DND-41 (cell line): ENCODE measurements around the gene IFI27L1.

Source experiments
- ATAC-seq: fragments of 200-7000 bp; cut with Tn5 transposase; 3 replicates; pipeline ENCODE4 v1.9.1; 2021; ENCODE audit warnings: low read depth; ENCODE audit not compliant: insufficient read depth
- DNase-seq: peaks from one replicate; pipeline ENCODE4 v3.0.0-alpha.2; 2020
- H2AFZ ChIP-seq: 2 replicates; pipeline ENCODE4 v1.6.0; 2012; ENCODE audit warnings: low read depth, low read length
- H3K27ac ChIP-seq: 2 replicates; pipeline ENCODE4 v1.5.1; 2012; ENCODE audit warnings: low read length, inconsistent platforms
- H3K27me3 ChIP-seq: fragments of 200-600 bp; sonication (generic); 2 replicates; pipeline ENCODE4 v1.6.0; 2012; ENCODE audit warnings: low read length, mild to moderate bottlenecking, inconsistent platforms; ENCODE audit not compliant: insufficient read depth, poor library complexity
- H3K36me3 ChIP-seq: 2 replicates; pipeline ENCODE4 v1.5.1; 2012; ENCODE audit warnings: low read length, inconsistent platforms; ENCODE audit not compliant: insufficient read depth
- H3K4me1 ChIP-seq: 2 replicates; pipeline ENCODE4 v1.5.1; 2012; ENCODE audit warnings: mild to moderate bottlenecking, low read length; ENCODE audit not compliant: insufficient read depth
- H3K4me2 ChIP-seq: 2 replicates; pipeline ENCODE4 v1.6.0; 2012; ENCODE audit warnings: mild to moderate bottlenecking, moderate library complexity, low read length, inconsistent platforms; ENCODE audit not compliant: insufficient read depth
- H3K4me3 ChIP-seq, 2 experiments: fragments of 200-600 bp in 1 of 2; shearing (Covaris generic) in 1 of 2; 2 replicates each; pipeline ENCODE4 v1.5.1; 2012 to 2016; ENCODE audit warnings: inconsistent platforms in 2 of 2, low read length in 2 of 2, mild to moderate bottlenecking in 2 of 2, low read depth in 1 of 2, moderate library complexity in 1 of 2
- H3K79me2 ChIP-seq: 2 replicates; pipeline ENCODE4 v1.6.0; 2012; ENCODE audit warnings: low read length, inconsistent platforms; ENCODE audit not compliant: insufficient read depth
- H3K9ac ChIP-seq: 2 replicates; pipeline ENCODE4 v1.6.0; 2012; ENCODE audit warnings: low read depth, mild to moderate bottlenecking, inconsistent platforms, low read length, moderate library complexity
- H3K9me3 ChIP-seq: 2 replicates; pipeline ENCODE4 v1.5.1; 2012; ENCODE audit warnings: low read length, moderate library complexity, mild to moderate bottlenecking, inconsistent platforms; ENCODE audit not compliant: insufficient read depth, severe bottlenecking
- H4K20me1 ChIP-seq: 2 replicates; pipeline ENCODE4 v1.6.0; 2012; ENCODE audit warnings: low read length; ENCODE audit not compliant: insufficient read depth
- EZH2 ChIP-seq: IDR thresholded peaks from 3 replicates; pipeline ENCODE4 v1.6.1; 2012; ENCODE audit warnings: borderline replicate concordance, low read depth, mild to moderate bottlenecking, moderate library complexity, low read length, inconsistent platforms; ENCODE audit not compliant: severe bottlenecking
- TF ChIP-seq, protein P1 (sequence below): IDR thresholded peaks from 2 replicates; pipeline ENCODE4 v1.5.1; 2012; ENCODE audit warnings: borderline replicate concordance, low read length, moderate library complexity, mild to moderate bottlenecking; ENCODE audit not compliant: poor library complexity, severe bottlenecking; ENCODE audit errors: extremely low read depth

IFI27L1 gene

DNA sequence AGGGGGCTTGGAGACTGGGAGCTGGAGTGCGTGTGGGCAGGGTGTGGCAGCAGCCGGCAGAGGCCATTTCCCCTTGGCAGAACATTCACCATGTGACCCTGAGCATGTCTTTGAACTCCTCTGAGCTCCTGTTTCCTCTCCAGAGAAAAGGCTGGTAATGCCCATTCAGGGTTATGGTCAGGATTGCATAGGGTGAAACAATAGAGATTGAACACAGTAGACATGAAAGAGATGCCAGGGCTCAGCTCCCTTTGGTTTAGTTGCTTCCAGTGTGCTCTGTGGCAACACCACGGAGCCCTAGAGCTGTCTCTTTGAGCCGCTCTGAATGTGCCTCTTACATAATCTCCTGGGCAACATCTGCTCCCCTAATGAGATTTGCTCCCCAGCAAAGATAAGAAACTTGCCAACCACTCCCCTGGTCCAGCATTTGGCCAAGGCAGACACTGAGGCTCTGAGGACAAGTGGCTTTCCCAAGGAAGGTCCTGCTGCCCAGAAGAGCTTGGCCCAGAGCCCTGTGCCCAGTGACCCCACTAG, 34.0 kb downstream of the IFI27L1 start:
- no peaks in the 10 kb centered on the region for H4K20me1 ChIP-seq
- DNase-seq (no peak), ATAC-seq (no peak)
- H3K4me1 ChIP-seq: no peaks in the 10 kb centered on the region
- no peak overlapping the region for H3K4me2 ChIP-seq
- peaks cover 4% of the 10 kb centered on the region for H3K9me3 ChIP-seq
- H2AFZ ChIP-seq: no peak overlapping the region
- H3K27me3 ChIP-seq: no peaks in the 10 kb centered on the region
- no peaks in the 10 kb centered on the region for H3K79me2 ChIP-seq
- no peak overlapping the region for H3K9ac ChIP-seq
- no peak overlapping the region for H3K27ac ChIP-seq
- H3K4me3 ChIP-seq: no peak overlapping the region
- H3K36me3 ChIP-seq: no peaks in the 10 kb centered on the region
- TF ChIP-seq, protein P1, sequence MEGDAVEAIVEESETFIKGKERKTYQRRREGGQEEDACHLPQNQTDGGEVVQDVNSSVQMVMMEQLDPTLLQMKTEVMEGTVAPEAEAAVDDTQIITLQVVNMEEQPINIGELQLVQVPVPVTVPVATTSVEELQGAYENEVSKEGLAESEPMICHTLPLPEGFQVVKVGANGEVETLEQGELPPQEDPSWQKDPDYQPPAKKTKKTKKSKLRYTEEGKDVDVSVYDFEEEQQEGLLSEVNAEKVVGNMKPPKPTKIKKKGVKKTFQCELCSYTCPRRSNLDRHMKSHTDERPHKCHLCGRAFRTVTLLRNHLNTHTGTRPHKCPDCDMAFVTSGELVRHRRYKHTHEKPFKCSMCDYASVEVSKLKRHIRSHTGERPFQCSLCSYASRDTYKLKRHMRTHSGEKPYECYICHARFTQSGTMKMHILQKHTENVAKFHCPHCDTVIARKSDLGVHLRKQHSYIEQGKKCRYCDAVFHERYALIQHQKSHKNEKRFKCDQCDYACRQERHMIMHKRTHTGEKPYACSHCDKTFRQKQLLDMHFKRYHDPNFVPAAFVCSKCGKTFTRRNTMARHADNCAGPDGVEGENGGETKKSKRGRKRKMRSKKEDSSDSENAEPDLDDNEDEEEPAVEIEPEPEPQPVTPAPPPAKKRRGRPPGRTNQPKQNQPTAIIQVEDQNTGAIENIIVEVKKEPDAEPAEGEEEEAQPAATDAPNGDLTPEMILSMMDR: no peak
- no peak for TF ChIP-seq EZH2

DNA sequence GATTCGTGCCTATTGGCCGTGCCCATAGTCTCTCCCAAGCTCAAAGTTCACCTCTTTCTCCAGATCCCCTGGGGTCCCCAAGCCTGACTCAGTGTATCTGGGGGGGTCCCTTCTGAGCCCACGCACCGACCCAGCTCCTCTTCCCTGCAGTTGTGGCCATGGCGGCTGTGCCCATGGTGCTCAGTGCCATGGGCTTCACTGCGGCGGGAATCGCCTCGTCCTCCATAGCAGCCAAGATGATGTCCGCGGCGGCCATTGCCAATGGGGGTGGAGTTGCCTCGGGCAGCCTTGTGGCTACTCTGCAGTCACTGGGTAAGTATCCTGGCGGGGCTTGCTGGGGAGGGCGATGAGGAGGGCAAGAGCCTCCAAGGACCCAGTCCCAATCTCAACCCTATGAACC, 34.5 kb downstream of the IFI27L1 start:
- no peaks in the 10 kb centered on the region for H3K4me1 ChIP-seq
- H4K20me1 ChIP-seq: no peaks in the 10 kb centered on the region
- no peak for DNase-seq
- no peak for TF ChIP-seq EZH2
- TF ChIP-seq, protein P1: no peak
- H3K27ac ChIP-seq: no peak overlapping the region
- no peak for ATAC-seq
- no peaks in the 10 kb centered on the region for H3K27me3 ChIP-seq
- H3K36me3 ChIP-seq: no peaks in the 10 kb centered on the region
- no peaks in the 10 kb centered on the region for H3K79me2 ChIP-seq
- H3K9ac ChIP-seq: no peak overlapping the region
- H3K4me3 ChIP-seq: no peak overlapping the region
- H3K9me3 ChIP-seq: peaks cover 6% of the 10 kb centered on the region
- H3K4me2 ChIP-seq: no peak overlapping the region
- H2AFZ ChIP-seq: no peak overlapping the region

DNA sequence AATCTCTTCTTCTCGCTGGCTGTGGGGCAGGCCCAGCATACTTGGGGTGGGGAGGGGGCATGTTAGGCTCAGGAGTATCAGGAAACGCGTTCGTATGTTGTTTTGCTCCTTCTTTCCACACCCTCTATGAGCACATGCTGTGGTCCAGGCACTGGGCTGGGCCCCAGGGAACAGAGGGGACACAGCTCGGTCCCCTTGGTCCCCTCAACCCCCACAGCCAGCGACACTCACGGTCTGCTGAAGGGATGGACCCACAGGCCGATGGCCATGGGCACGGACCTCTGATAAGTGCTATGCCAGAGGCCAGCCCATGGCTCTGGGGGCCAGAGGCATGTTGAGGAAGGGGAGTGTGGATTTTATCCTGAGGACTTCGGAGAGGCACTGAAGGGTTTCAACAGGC, 35.6 kb downstream of the IFI27L1 start:
- H3K4me1 ChIP-seq: no peaks in the 10 kb centered on the region
- no peak overlapping the region for H3K4me2 ChIP-seq
- peaks cover 7% of the 10 kb centered on the region for H3K9me3 ChIP-seq
- H3K27me3 ChIP-seq: no peaks in the 10 kb centered on the region
- no peak overlapping the region for H3K27ac ChIP-seq
- no peak overlapping the region for H3K4me3 ChIP-seq
- no peak overlapping the region for H2AFZ ChIP-seq
- H3K9ac ChIP-seq: no peak overlapping the region
- TF ChIP-seq, protein P1: no peak
- TF ChIP-seq EZH2: no peak
- H3K79me2 ChIP-seq: no peaks in the 10 kb centered on the region
- no peaks in the 10 kb centered on the region for H4K20me1 ChIP-seq
- DNase-seq: no peak
- no peaks in the 10 kb centered on the region for H3K36me3 ChIP-seq
- ATAC-seq: no peak

DNA sequence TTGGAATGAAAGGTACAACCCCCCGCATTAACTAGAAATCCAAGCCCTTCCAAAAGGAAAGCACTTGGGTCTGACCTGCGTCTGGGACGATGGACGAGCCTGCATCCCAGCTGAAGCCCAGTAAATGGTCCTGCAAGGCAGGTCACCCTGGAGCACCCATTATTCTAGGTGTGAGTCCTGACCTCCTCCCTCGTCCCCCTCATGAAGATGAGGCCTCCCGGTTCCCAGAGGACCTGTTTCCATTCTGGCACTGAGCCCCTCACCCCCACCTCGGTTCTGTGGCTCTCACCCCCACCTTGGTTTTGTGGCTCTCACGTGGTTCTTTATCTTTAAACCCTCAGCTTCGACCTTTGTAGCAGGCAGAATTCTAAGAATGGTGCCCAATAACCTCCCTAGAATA, 36.7 kb downstream of the IFI27L1 start:
- no peak for TF ChIP-seq EZH2
- TF ChIP-seq, protein P1: no peak

More for the DNA sequence above, 36.7 kb downstream of the IFI27L1 start:
- Histone ChIP-seq H3K9ac (no peak overlapping the region), H3K79me2 (no peaks in the 10 kb centered on the region), H3K4me1 (no peaks in the 10 kb centered on the region), H3K27ac (no peak overlapping the region), H3K27me3 (no peaks in the 10 kb centered on the region), H3K36me3 (no peaks in the 10 kb centered on the region), H3K4me2 (no peak overlapping the region), H4K20me1 (no peaks in the 10 kb centered on the region), H2AFZ (no peak overlapping the region), H3K4me3 (no peak overlapping the region), H3K9me3 (peaks cover 7% of the 10 kb centered on the region)
- DNase-seq: no peak
- ATAC-seq: no peak
